ENCODE data around the gene TGFA. TPM values are rescaled to one million over a fixed set of nuclear protein-coding genes. Genes with fewer than 3 reads are reported as not detected.

TGFA gene
- total and polyA plus RNA-seq, 10 of the 15 experiments (the other 5 are each of a cell fraction or from before 2014, with no cell fraction given) = 0.03 to 0.23 TPM; not detected in 8

DNA sequence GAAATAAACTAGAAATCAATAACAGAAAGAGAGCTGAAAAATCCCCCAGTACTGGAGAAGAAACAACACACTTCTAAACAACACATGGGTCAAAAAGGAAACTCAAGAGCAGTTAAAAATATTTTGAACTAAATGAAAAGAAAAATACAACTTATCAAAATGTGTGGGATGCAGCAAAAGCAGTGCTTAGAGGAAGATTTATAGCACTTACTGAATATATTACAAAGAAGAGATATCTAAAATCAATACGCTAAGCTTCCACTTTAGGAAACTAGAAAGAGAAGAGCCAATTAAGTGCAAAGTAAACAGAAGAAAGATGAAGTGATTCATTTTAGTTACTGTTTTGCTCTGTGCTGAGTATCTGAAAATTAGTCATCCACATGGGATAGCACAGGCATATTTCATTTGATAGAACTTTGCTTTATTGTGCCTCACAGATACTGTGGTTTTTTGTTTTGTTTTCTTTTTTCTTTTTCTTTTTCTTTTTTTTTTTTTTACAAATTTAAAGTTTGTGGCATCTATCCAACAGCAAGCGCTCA, 17.0 kb downstream of the TGFA start:
- in situ Hi-C loops (cut with MboI) (no loop called here), intact Hi-C loops (cut with micrococcal nuclease; ENCODE audit: unreplicated experiment) (no loop called here)
- no TSS peak for BruUV-seq (replicated peaks)
- Histone ChIP-seq H3K27ac (ENCODE audit: control insufficient read depth, insufficient read depth) (no peak overlapping the region), H3K36me3 (ENCODE audit: control insufficient read depth in 2 of 2, insufficient read depth in 2 of 2, low read length in 1 of 2) (no peaks in the 10 kb centered on the region), H3K27me3 (replicated peaks in 1 of 2; ENCODE audit: control insufficient read depth in 2 of 2, insufficient read depth in 2 of 2, low read length in 1 of 2) (peaks cover 0 to 2% of the 10 kb centered on the region in 2 experiments; a peak in 2 of 4 replicates), H3K9ac (ENCODE audit: control insufficient read depth, insufficient read depth, low read length) (no peak overlapping the region), H3K4me1 (ENCODE audit: control insufficient read depth, insufficient read depth, low read length) (no peaks in the 10 kb centered on the region), H3K4me3 (no peak overlapping the region), H2AFZ (ENCODE audit: control insufficient read depth, low read depth, low read length) (no peak overlapping the region), H3K4me2 (ENCODE audit: control insufficient read depth, insufficient read depth) (no peak overlapping the region), H3K79me2 (ENCODE audit: control insufficient read depth, insufficient read depth, low read length) (no peaks in the 10 kb centered on the region), H3K9me3 (replicated peaks; ENCODE audit: control insufficient read depth, insufficient read depth, low read length) (no peaks in the 10 kb centered on the region), H4K20me1 (ENCODE audit: control insufficient read depth, insufficient read depth) (no peaks in the 10 kb centered on the region)
- ChIA-PET POLR2A (interaction anchor here (0.5 to 0.6 kb wide), 2 partner anchors 13 to 659 kb away, joined by 3 to 5 read pairs; no protein-coding TSS in a partner anchor), SMC1A (ENCODE audit: uncharacterized antibody, unreplicated experiment) (interaction anchor here (0.8 kb wide), 1 partner anchor 56 kb away, joined by 3 read pairs; no protein-coding TSS in a partner anchor), RAD21 (ENCODE audit: unreplicated experiment) (no interaction called here), CTCF (interaction anchor here (0.6 kb wide), 1 partner anchor 136 kb away, joined by 4 read pairs; no protein-coding TSS in a partner anchor)
- no peak for ATAC-seq
- TF ChIP-seq RAD21 (IDR thresholded peaks at IDR 0.05; ENCODE audit: insufficient read depth, low read depth, low read length) (no peak), ZSCAN29 (IDR thresholded peaks at IDR 0.05) (no peak), CBFB (IDR thresholded peaks at IDR 0.05; ENCODE audit: low read depth) (no peak), RFX5 (IDR thresholded peaks at IDR 0.05; ENCODE audit: low read depth, low read length) (no peak)
- TF ChIP-seq, protein P1, sequence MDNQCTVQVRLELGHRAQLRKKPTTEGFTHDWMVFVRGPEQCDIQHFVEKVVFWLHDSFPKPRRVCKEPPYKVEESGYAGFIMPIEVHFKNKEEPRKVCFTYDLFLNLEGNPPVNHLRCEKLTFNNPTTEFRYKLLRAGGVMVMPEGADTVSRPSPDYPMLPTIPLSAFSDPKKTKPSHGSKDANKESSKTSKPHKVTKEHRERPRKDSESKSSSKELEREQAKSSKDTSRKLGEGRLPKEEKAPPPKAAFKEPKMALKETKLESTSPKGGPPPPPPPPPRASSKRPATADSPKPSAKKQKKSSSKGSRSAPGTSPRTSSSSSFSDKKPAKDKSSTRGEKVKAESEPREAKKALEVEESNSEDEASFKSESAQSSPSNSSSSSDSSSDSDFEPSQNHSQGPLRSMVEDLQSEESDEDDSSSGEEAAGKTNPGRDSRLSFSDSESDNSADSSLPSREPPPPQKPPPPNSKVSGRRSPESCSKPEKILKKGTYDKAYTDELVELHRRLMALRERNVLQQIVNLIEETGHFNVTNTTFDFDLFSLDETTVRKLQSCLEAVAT (IDR thresholded peaks at IDR 0.05) = no peak
- TF ChIP-seq, protein P2, sequence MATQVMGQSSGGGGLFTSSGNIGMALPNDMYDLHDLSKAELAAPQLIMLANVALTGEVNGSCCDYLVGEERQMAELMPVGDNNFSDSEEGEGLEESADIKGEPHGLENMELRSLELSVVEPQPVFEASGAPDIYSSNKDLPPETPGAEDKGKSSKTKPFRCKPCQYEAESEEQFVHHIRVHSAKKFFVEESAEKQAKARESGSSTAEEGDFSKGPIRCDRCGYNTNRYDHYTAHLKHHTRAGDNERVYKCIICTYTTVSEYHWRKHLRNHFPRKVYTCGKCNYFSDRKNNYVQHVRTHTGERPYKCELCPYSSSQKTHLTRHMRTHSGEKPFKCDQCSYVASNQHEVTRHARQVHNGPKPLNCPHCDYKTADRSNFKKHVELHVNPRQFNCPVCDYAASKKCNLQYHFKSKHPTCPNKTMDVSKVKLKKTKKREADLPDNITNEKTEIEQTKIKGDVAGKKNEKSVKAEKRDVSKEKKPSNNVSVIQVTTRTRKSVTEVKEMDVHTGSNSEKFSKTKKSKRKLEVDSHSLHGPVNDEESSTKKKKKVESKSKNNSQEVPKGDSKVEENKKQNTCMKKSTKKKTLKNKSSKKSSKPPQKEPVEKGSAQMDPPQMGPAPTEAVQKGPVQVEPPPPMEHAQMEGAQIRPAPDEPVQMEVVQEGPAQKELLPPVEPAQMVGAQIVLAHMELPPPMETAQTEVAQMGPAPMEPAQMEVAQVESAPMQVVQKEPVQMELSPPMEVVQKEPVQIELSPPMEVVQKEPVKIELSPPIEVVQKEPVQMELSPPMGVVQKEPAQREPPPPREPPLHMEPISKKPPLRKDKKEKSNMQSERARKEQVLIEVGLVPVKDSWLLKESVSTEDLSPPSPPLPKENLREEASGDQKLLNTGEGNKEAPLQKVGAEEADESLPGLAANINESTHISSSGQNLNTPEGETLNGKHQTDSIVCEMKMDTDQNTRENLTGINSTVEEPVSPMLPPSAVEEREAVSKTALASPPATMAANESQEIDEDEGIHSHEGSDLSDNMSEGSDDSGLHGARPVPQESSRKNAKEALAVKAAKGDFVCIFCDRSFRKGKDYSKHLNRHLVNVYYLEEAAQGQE (IDR thresholded peaks at IDR 0.05; ENCODE audit: low read depth, low read length) = no peak
- DNase-seq (ENCODE audit: low read depth, low spot score) = no peak
- WGBS (ENCODE audit: insufficient coverage, insufficient replicate concordance, low lambda C conversion rate, missing lambda C conversion rate) = 0% methylated on average over 1 of the region's 2 CpGs
- no peak for FAIRE-seq
